NCI-H82 treated with DMSO at 0.1 percent for 48 hours (cell line): ENCODE results near the gene SLCO6A1.

Source experiments
- DNase-seq: peaks from one replicate; lab custom pipeline; 2025; ENCODE audit not compliant: unreplicated experiment; lab: John Stamatoyannopoulos, UW

SLCO6A1 gene

GRCh38 chr5:102481054-102481715 lies 17.6 kb downstream of the SLCO6A1 start:
- DNase-seq, result no peak

GRCh38 chr5:102453716-102454115 lies 45.1 kb downstream of the SLCO6A1 start:
- no peak for DNase-seq

GRCh38 chr5:102451082-102451481 lies 47.7 kb downstream of the SLCO6A1 start:
- no peak for DNase-seq

GRCh38 chr5:102450313-102450990 lies 48.3 kb downstream of the SLCO6A1 start:
- no peak for DNase-seq

GRCh38 chr5:102433473-102433872 lies 65.3 kb downstream of the SLCO6A1 start:
- no peak for DNase-seq

- DNase-seq, result no peak
Measured at GRCh38 chr5:102421647-102422046, 77.2 kb downstream of the SLCO6A1 start.

GRCh38 chr5:102418531-102418930 lies 80.3 kb downstream of the SLCO6A1 start:
- peak; percentile 12 for DNase-seq

- DNase-seq, result no peak
Measured at GRCh38 chr5:102414448-102414847, 84.4 kb downstream of the SLCO6A1 start.

- DNase-seq, result no peak
Measured at GRCh38 chr5:102388235-102388634, 110.6 kb downstream of the SLCO6A1 start.

GRCh38 chr5:102385365-102385764 lies 113.4 kb downstream of the SLCO6A1 start:
- DNase-seq, result no peak

- no peak for DNase-seq
Measured at GRCh38 chr5:102380174-102380573, 118.6 kb downstream of the SLCO6A1 start.

GRCh38 chr5:102375876-102376275 lies 122.9 kb downstream of the SLCO6A1 start:
- DNase-seq, result no peak

GRCh38 chr5:102375272-102375671 lies 123.5 kb downstream of the SLCO6A1 start:
- DNase-seq, result no peak

GRCh38 chr5:102368392-102368791 lies 130.4 kb downstream of the SLCO6A1 start:
- no peak for DNase-seq

- peak; percentile 96 for DNase-seq
Measured at GRCh38 chr5:102341681-102342288, 157.0 kb downstream of the SLCO6A1 start.

- DNase-seq, result no peak
Measured at GRCh38 chr5:102324714-102325113, 174.1 kb downstream of the SLCO6A1 start.
